HepG2 (cell line): Measurements from ENCODE around the gene PRSS58. TPM values are rescaled to one million over a fixed set of nuclear protein-coding genes. Genes with fewer than 3 reads are reported as not detected.

Experiments used
- ATAC-seq: fragments of 200-7000 bp; cut with Tn5 transposase; 3 replicates; pipeline ENCODE4 v1.9.1; 2020; ENCODE audit warnings: mild to moderate bottlenecking, moderate library complexity
- BruUV-seq: library from RNA; stranded (reverse); fragments of 400-500 nt; replicated peaks from 2 replicates; lab custom pipeline; 2021; lab: Mats Ljungman, UMichigan
- CTCF ChIA-PET: fragments of 300-600 bp; formaldehyde crosslinking; extraction: SDS; loops from one replicate; lab custom pipeline; 2021; ENCODE audit warnings: low total read pairs, inconsistent platforms, low intra/inter-chr PET ratio; lab: Yijun Ruan, JAX
- POLR2A ChIA-PET: fragments of 350-600 bp; sonication (Branson Sonifier 250); formaldehyde crosslinking; loops from one replicate; lab custom pipeline; 2020; ENCODE audit warnings: antibody characterized with exemption, inconsistent platforms; lab: Yijun Ruan, JAX
- DNase-seq: peaks from one replicate; pipeline ENCODE4 v3.0.0-alpha.2; 2015; ENCODE audit warnings: low spot score
- FAIRE-seq: peaks from 3 replicates; lab custom pipeline; 2011; peaks lifted over from hg19 to GRCh38; lab: Jason Lieb, UNC
- H2AFZ ChIP-seq: one replicate; pipeline ENCODE4 v1.6.1; 2011; ENCODE audit warnings: low read length, inconsistent platforms
- H3K27ac ChIP-seq: fragments of 300-600 bp; 3 replicates; pipeline ENCODE4 v1.8.0; 2011; ENCODE audit warnings: mixed run types, mild to moderate bottlenecking, mixed read lengths, low read length, inconsistent platforms; ENCODE audit not compliant: insufficient read depth; ENCODE audit errors: extremely low read length
- H3K27me3 ChIP-seq, 2 experiments: fragments of 200-600 bp in 1 of 2; 2 replicates in 1 of 2; 3 replicates in 1 of 2; pipeline versions ENCODE4 v1.6.0 to v1.8.0; 2011; ENCODE audit warnings: low read length in 2 of 2, mild to moderate bottlenecking in 2 of 2, moderate library complexity in 2 of 2, inconsistent platforms in 1 of 2; ENCODE audit not compliant: insufficient read depth in 2 of 2, control insufficient read depth in 1 of 2
- H3K36me3 ChIP-seq, 2 experiments: fragments of 200-600 bp in 1 of 2; replicated peaks in 1 of 2; 2 replicates in 1 of 2; 3 replicates in 1 of 2; pipeline versions ENCODE4 v1.5.1 to v1.8.0; 2011; ENCODE audit warnings: low read length in 2 of 2, inconsistent platforms in 1 of 2; ENCODE audit not compliant: insufficient read depth in 2 of 2, control insufficient read depth in 1 of 2
- H3K4me1 ChIP-seq: 2 replicates; pipeline ENCODE4 v1.5.1; 2012; ENCODE audit warnings: low read length, inconsistent platforms; ENCODE audit not compliant: insufficient read depth
- H3K4me2 ChIP-seq: 2 replicates; pipeline ENCODE4 v1.6.0; 2011; ENCODE audit warnings: low read depth, low read length, inconsistent platforms
- H3K4me3 ChIP-seq, 3 experiments: fragments of 200-600 bp in 1 of 3; sonication (generic), shearing (Covaris generic) in 1 of 3; replicated peaks in 1 of 3; 2 replicates each; pipeline ENCODE4 v1.5.1; 2011 to 2016; ENCODE audit warnings: low read length in 3 of 3, inconsistent platforms in 2 of 3, low read depth in 2 of 3, mild to moderate bottlenecking in 2 of 3, control low read depth in 1 of 3, mixed read lengths in 1 of 3; ENCODE audit not compliant: insufficient read depth in 1 of 3
- H3K79me2 ChIP-seq: one replicate; pipeline ENCODE4 v1.6.1; 2011; ENCODE audit warnings: low read length, inconsistent platforms; ENCODE audit not compliant: insufficient read depth
- H3K9ac ChIP-seq: 2 replicates; pipeline ENCODE4 v1.6.0; 2011; ENCODE audit warnings: mild to moderate bottlenecking, low read depth, low read length, inconsistent platforms; ENCODE audit not compliant: insufficient read depth
- H3K9me3 ChIP-seq: 2 replicates; pipeline ENCODE4 v1.5.1; 2012; ENCODE audit warnings: mild to moderate bottlenecking, low read length
- H4K20me1 ChIP-seq: 2 replicates; pipeline ENCODE4 v1.6.0; 2011; ENCODE audit warnings: inconsistent platforms, mild to moderate bottlenecking, low read length, moderate library complexity; ENCODE audit not compliant: insufficient read depth
- CTCF ChIP-seq: sonication (generic); formaldehyde crosslinking; IDR thresholded peaks from 2 replicates; pipeline ENCODE4 v1.5.0; 2020; ENCODE audit warnings: mild to moderate bottlenecking, missing genetic modification reagents, moderate library complexity
- DR1 ChIP-seq: sonication (generic); formaldehyde crosslinking; IDR thresholded peaks from 2 replicates; pipeline ENCODE4 v1.8.0; 2021; ENCODE audit warnings: mild to moderate bottlenecking, missing genetic modification reagents, inconsistent platforms
- GFI1 ChIP-seq: sonication (generic); formaldehyde crosslinking; IDR thresholded peaks from 2 replicates; pipeline ENCODE4 v1.5.0; 2020; ENCODE audit warnings: missing genetic modification reagents, mild to moderate bottlenecking, borderline replicate concordance
- RELA ChIP-seq: sonication (generic); formaldehyde crosslinking; IDR thresholded peaks from 2 replicates; pipeline ENCODE4 v1.4.0; 2020; ENCODE audit warnings: missing genetic modification reagents
- TBL1XR1 ChIP-seq: fragments of 150-350 bp; IDR thresholded peaks from 2 replicates; pipeline ENCODE4 v1.6.1; 2014; ENCODE audit warnings: borderline replicate concordance, low read length; ENCODE audit not compliant: partially characterized antibody
- XRCC5 ChIP-seq: fragments of 200-400 bp; formaldehyde crosslinking; optimal IDR thresholded peaks from 2 replicates; pipeline ENCODE3; 2017; ENCODE audit warnings: mild to moderate bottlenecking, low read length
- ZBTB42 ChIP-seq: sonication (generic); formaldehyde crosslinking; IDR thresholded peaks from 2 replicates; pipeline ENCODE4 v1.5.0; 2020; ENCODE audit warnings: mild to moderate bottlenecking, missing genetic modification reagents
- ZFP62 ChIP-seq: sonication (generic); formaldehyde crosslinking; IDR thresholded peaks from 2 replicates; pipeline ENCODE4 v1.4.0; 2020; ENCODE audit warnings: missing genetic modification reagents
- ZNF468 ChIP-seq: sonication (generic); formaldehyde crosslinking; IDR thresholded peaks from 2 replicates; pipeline ENCODE4 v1.8.0; 2022; ENCODE audit warnings: mild to moderate bottlenecking, moderate library complexity, missing genetic modification reagents
- ZSCAN25 ChIP-seq: sonication (generic); formaldehyde crosslinking; IDR thresholded peaks from 2 replicates; pipeline ENCODE4 v1.8.0; 2022; ENCODE audit warnings: mild to moderate bottlenecking, missing genetic modification reagents
- WGBS: methylation state at CpG from one replicate; pipeline ENCODE4 v1.1.6; 2017; ENCODE audit warnings: low lambda C conversion rate; 5-methylcytosine and 5-hydroxymethylcytosine counted together
- in situ Hi-C: cut with HindIII; loops from 2 replicates; pipeline ENCODE4 v1.10.0; 2017; ENCODE audit warnings: low pct_unique_long_range_greater_than_20kb; ENCODE audit not compliant: extremely low pct_ligation_motif_present
- intact Hi-C: fragments of 100-400 bp; cut with micrococcal nuclease; formaldehyde crosslinking; loops from one replicate; pipeline ENCODE4 v1.10.0; 2022; ENCODE audit not compliant: unreplicated experiment
- polyA plus RNA-seq, 8 experiments: library from polyadenylated mRNA; depleted of rRNA in 3 of 8; stranded (reverse) in 7 of 8; unstranded in 1 of 8; fragments of >200 nt; fragmentation: Illumina TruSeq in 4 of 8; extraction: Trizol in 4 of 8; gene quantifications; 2 replicates each; pipeline versions ENCODE4 v1.2.1 to v1.2.3, GENCODE V29; 2011 to 2016; ENCODE audit warnings: low read depth in 4 of 8, missing spikeins in 1 of 8, mixed read lengths in 1 of 8; ENCODE audit not compliant: insufficient read depth in 1 of 8
- total RNA-seq, 5 experiments: library from RNA; depleted of rRNA; stranded (reverse); fragments of >200 nt; fragmentation: Illumina TruSeq; extraction: Trizol; gene quantifications; 2 replicates each; pipeline ENCODE4 v1.2.3, GENCODE V29; 2016; ENCODE audit warnings: low read depth in 1 of 5
- TF ChIP-seq, protein P1 (sequence below): sonication (generic); formaldehyde crosslinking; IDR thresholded peaks from 2 replicates; pipeline ENCODE4 v1.8.1; 2023; ENCODE audit warnings: mild to moderate bottlenecking, missing genetic modification reagents, borderline replicate concordance

Gene PRSS58
- total and polyA plus RNA-seq, 2 of the 13 experiments (the other 11 are each of a cell fraction or from before 2014, with no cell fraction given), result not detected

GRCh38 chr7:142231716-142232115 is 26.1 kb downstream of the PRSS58 start:
- no peak for TF ChIP-seq GFI1
- TF ChIP-seq ZNF468 (CRISPR knock-in tag), result no peak
- peak; percentile 38 for TF ChIP-seq XRCC5
- TF ChIP-seq DR1 (CRISPR knock-in tag), result no peak
- TF ChIP-seq, protein P1, sequence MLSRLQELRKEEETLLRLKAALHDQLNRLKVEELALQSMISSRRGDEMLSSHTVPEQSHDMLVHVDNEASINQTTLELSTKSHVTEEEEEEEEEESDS (CRISPR knock-in tag), result no peak
- TF ChIP-seq ZFP62 (CRISPR knock-in tag), result no peak
- TF ChIP-seq TBL1XR1, result no peak
- no peak for TF ChIP-seq RELA (CRISPR knock-in tag)
- peak; percentile 58 for TF ChIP-seq CTCF (CRISPR knock-in tag)
- no peak for TF ChIP-seq ZBTB42 (CRISPR knock-in tag)
- TF ChIP-seq ZSCAN25, result peak; percentile 78
- TF ChIP-seq, all 625 proteins: peak for 3
- no peaks in the 10 kb centered on the region for H3K27me3 ChIP-seq
- no peaks in the 10 kb centered on the region for H3K4me1 ChIP-seq
- DNase-seq, result peak; percentile 20
- no peaks in the 10 kb centered on the region for H3K9me3 ChIP-seq
- H3K79me2 ChIP-seq, result no peaks in the 10 kb centered on the region
- no peak overlapping the region for H3K9ac ChIP-seq
- CTCF ChIA-PET, result no interaction called here
- H2AFZ ChIP-seq, result no peak overlapping the region
- POLR2A ChIA-PET, result no interaction called here
- intact Hi-C loops (no loop called here), in situ Hi-C loops (no loop called here)
- ATAC-seq, result peak; percentile 100
- H3K4me3 ChIP-seq, result no peak overlapping the region
- H4K20me1 ChIP-seq, result no peaks in the 10 kb centered on the region
- no peaks in the 10 kb centered on the region for H3K36me3 ChIP-seq
- H3K4me2 ChIP-seq, result no peak overlapping the region
- 35% methylated on average over 6 of the region's 7 CpGs for WGBS
- H3K27ac ChIP-seq, result no peak overlapping the region
- no peak for FAIRE-seq
- no TSS peak for BruUV-seq
